ENCODE results near the gene SNX10. TPM values are rescaled to one million over a fixed set of nuclear protein-coding genes. Genes with fewer than 3 reads are reported as not detected.

SNX10 gene
- total RNA-seq, 1 donor from 2014 or later: 23.6 TPM

GRCh38 chr7:26293569-26294308, 2.1 kb downstream of the SNX10 start:
- no peak overlapping the region for H3K4me3 ChIP-seq (ENCODE audit: low read depth, low read length)
- no peak for DNase-seq (ENCODE audit: low read depth)

DNA sequence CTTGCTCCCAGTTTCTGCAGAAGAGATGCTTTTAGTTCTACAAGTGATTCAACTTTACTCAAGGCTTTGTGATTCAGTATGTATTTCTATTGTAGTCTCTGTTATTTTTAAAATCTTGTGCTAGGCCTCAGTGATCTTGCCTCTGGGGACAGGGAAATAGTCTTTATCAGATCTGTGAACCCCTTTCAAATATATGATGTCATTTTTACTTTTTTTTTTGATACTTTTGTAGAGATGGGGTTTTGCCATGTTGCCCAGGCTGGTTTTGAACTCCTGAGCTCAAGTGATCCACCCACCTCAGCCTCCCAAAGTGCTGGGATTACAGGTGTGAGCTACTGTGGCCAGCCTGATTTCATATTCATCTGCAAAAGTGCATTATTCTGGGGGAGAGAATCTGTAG, 3.4 kb downstream of the SNX10 start:
- H3K4me3 ChIP-seq (ENCODE audit: low read depth, low read length): no peak overlapping the region
- no peak for TF ChIP-seq CTCF (IDR thresholded peaks at IDR 0.05; ENCODE audit: insufficient read depth, low read length, poor library complexity, severe bottlenecking)
- DNase-seq (ENCODE audit: low read depth): no peak
- no peaks in the 10 kb centered on the region for H3K27me3 ChIP-seq (ENCODE audit: control insufficient read depth, insufficient read depth, low read length)
- H3K36me3 ChIP-seq (ENCODE audit: control insufficient read depth, insufficient read depth, low read length): no peaks in the 10 kb centered on the region

More at GRCh38 chr7:26293569-26294308, 2.1 kb downstream of the SNX10 start:
- H3K27me3 ChIP-seq (ENCODE audit: control insufficient read depth, insufficient read depth, low read length): no peaks in the 10 kb centered on the region
- no peaks in the 10 kb centered on the region for H3K36me3 ChIP-seq (ENCODE audit: control insufficient read depth, insufficient read depth, low read length)
- TF ChIP-seq CTCF (IDR thresholded peaks at IDR 0.05; ENCODE audit: insufficient read depth, low read length, poor library complexity, severe bottlenecking): no peak

- Histone ChIP-seq H3K4me3 (ENCODE audit: low read depth, low read length) (no peak overlapping the region), H3K27me3 (ENCODE audit: control insufficient read depth, insufficient read depth, low read length) (no peaks in the 10 kb centered on the region), H3K36me3 (ENCODE audit: control insufficient read depth, insufficient read depth, low read length) (no peaks in the 10 kb centered on the region)
- DNase-seq (ENCODE audit: low read depth): no peak
- TF ChIP-seq CTCF (IDR thresholded peaks at IDR 0.05; ENCODE audit: insufficient read depth, low read length, poor library complexity, severe bottlenecking): no peak
These were observed 3.9 kb downstream of the SNX10 start for GRCh38 chr7:26295586-26295985.

GRCh38 chr7:26298472-26299058, 6.9 kb downstream of the SNX10 start:
- TF ChIP-seq CTCF (IDR thresholded peaks at IDR 0.05; ENCODE audit: insufficient read depth, low read length, poor library complexity, severe bottlenecking): no peak
- H3K4me3 ChIP-seq (ENCODE audit: low read depth, low read length): no peak overlapping the region

GRCh38 chr7:26305090-26305868, 13.6 kb downstream of the SNX10 start:
- TF ChIP-seq CTCF (IDR thresholded peaks at IDR 0.05; ENCODE audit: insufficient read depth, low read length, poor library complexity, severe bottlenecking): no peak
- DNase-seq (ENCODE audit: low read depth): no peak
- Histone ChIP-seq H3K27me3 (ENCODE audit: control insufficient read depth, insufficient read depth, low read length) (no peaks in the 10 kb centered on the region), H3K4me3 (ENCODE audit: low read depth, low read length) (no peak overlapping the region), H3K36me3 (ENCODE audit: control insufficient read depth, insufficient read depth, low read length) (no peaks in the 10 kb centered on the region)

More at GRCh38 chr7:26298472-26299058, 6.9 kb downstream of the SNX10 start:
- DNase-seq (ENCODE audit: low read depth): no peak
- no peaks in the 10 kb centered on the region for H3K27me3 ChIP-seq (ENCODE audit: control insufficient read depth, insufficient read depth, low read length)
- H3K36me3 ChIP-seq (ENCODE audit: control insufficient read depth, insufficient read depth, low read length): no peaks in the 10 kb centered on the region
